ENCODE results near the gene PTPRD.
"Not testable (repeated sequence)": the region's sequence is repeated elsewhere in the genome, so short reads cannot be mapped to it uniquely, and the experiment has no call there.

PTPRD gene

GRCh38 chr9:8732367-8733075, 1880.3 kb downstream of the PTPRD start:
- no peak for DNase-seq

- DNase-seq = no peak
Measured at GRCh38 chr9:8730618-8731017, 1882.2 kb downstream of the PTPRD start.

GRCh38 chr9:8728910-8729309, 1883.9 kb downstream of the PTPRD start:
- no peak for DNase-seq

GRCh38 chr9:8727191-8727590, 1885.6 kb downstream of the PTPRD start:
- no peak for DNase-seq

GRCh38 chr9:8726692-8727091, 1886.1 kb downstream of the PTPRD start:
- DNase-seq = no peak

GRCh38 chr9:8725635-8726034, 1887.2 kb downstream of the PTPRD start:
- no peak for DNase-seq

GRCh38 chr9:8724284-8725018, 1888.4 kb downstream of the PTPRD start:
- no peak for DNase-seq

GRCh38 chr9:8723195-8723594, 1889.6 kb downstream of the PTPRD start:
- no peak for DNase-seq

GRCh38 chr9:8719833-8720486, 1892.8 kb downstream of the PTPRD start:
- no peak for DNase-seq

GRCh38 chr9:8718121-8718725, 1894.6 kb downstream of the PTPRD start:
- no peak for DNase-seq

GRCh38 chr9:8717146-8717545, 1895.7 kb downstream of the PTPRD start:
- no peak for DNase-seq

- DNase-seq = no peak
Measured at GRCh38 chr9:8715788-8716187, 1897.0 kb downstream of the PTPRD start.

- no peak for DNase-seq
Measured at GRCh38 chr9:8713811-8714165, 1899.0 kb downstream of the PTPRD start.

GRCh38 chr9:8713149-8713810, 1899.5 kb downstream of the PTPRD start:
- no peak for DNase-seq

- DNase-seq = no peak
Measured at GRCh38 chr9:8709731-8710130, 1903.1 kb downstream of the PTPRD start.

- DNase-seq = no peak
Measured at GRCh38 chr9:8708728-8709127, 1904.1 kb downstream of the PTPRD start.

GRCh38 chr9:8706998-8707397, 1905.8 kb downstream of the PTPRD start:
- DNase-seq = no peak

GRCh38 chr9:8706531-8706930, 1906.3 kb downstream of the PTPRD start:
- DNase-seq = no peak

GRCh38 chr9:8705861-8706260, 1906.9 kb downstream of the PTPRD start:
- no peak for DNase-seq

GRCh38 chr9:8703904-8704303, 1908.9 kb downstream of the PTPRD start:
- DNase-seq = no peak

- no peak for DNase-seq
Measured at GRCh38 chr9:8701904-8702303, 1910.9 kb downstream of the PTPRD start.

GRCh38 chr9:8697565-8697964, 1915.2 kb downstream of the PTPRD start:
- DNase-seq = not testable (repeated sequence)

- DNase-seq = no peak
Measured at GRCh38 chr9:8696516-8696915, 1916.3 kb downstream of the PTPRD start.

Measured in NCI-H510A (cell line).